GM12872 (cell line): ENCODE data around the gene SH2D3C.

Experiments used
- TF ChIP-seq, protein P1 (sequence below): IDR thresholded peaks from 3 replicates; pipeline ENCODE4 v1.5.1; 2011; ENCODE audit warnings: low read depth, mild to moderate bottlenecking, low read length, moderate library complexity; ENCODE audit not compliant: insufficient read depth

The SH2D3C gene

DNA sequence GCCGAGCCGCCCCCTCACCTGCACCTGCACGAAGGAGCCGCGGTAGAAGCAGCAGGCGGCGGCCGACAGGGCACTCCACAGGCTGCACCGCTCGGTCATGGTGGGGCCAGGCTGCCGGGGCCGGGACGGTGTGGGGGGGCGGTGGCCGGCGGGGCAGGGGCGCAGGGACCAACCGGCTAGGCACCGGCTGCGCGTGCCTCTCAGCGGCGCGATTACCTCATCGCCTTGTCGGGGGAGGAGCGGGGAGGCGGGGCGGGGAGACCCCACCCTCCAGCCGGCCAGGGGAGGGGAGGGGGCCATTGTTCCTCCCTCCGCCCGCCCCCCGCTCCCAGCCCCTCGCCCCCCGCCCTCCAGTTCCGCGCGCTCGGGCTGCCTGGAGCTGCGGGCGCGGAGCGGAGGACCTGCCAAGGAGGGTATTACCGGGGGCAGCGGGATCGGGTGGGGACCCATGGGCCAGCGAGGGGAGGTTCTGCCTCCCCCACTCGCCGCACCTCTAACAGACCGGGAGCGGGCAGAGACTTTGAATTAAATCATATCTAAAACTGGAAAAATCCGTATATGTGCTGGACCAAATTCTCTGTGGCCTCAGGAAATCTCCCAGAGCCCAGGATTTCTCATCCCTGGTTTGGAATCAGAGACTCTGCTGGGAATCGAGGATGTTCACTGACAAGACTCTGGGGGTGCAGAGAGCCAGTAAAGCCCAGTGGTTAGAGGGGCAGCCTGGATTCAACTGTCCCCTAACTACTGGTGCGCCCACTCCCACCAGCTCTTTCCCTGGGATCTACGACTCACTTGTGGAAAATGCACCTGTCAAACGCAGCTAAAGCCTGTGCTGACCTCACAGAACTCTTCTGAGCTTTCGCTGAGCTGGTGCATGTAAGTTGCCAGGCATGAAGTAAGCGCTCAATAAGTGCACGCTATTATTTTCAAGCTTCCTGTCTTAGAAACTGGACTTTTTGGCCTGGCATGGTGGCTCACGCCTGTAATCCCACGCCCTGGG is 23.1 kb downstream of the SH2D3C start:
- TF ChIP-seq, protein P1, sequence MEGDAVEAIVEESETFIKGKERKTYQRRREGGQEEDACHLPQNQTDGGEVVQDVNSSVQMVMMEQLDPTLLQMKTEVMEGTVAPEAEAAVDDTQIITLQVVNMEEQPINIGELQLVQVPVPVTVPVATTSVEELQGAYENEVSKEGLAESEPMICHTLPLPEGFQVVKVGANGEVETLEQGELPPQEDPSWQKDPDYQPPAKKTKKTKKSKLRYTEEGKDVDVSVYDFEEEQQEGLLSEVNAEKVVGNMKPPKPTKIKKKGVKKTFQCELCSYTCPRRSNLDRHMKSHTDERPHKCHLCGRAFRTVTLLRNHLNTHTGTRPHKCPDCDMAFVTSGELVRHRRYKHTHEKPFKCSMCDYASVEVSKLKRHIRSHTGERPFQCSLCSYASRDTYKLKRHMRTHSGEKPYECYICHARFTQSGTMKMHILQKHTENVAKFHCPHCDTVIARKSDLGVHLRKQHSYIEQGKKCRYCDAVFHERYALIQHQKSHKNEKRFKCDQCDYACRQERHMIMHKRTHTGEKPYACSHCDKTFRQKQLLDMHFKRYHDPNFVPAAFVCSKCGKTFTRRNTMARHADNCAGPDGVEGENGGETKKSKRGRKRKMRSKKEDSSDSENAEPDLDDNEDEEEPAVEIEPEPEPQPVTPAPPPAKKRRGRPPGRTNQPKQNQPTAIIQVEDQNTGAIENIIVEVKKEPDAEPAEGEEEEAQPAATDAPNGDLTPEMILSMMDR = no peak

DNA sequence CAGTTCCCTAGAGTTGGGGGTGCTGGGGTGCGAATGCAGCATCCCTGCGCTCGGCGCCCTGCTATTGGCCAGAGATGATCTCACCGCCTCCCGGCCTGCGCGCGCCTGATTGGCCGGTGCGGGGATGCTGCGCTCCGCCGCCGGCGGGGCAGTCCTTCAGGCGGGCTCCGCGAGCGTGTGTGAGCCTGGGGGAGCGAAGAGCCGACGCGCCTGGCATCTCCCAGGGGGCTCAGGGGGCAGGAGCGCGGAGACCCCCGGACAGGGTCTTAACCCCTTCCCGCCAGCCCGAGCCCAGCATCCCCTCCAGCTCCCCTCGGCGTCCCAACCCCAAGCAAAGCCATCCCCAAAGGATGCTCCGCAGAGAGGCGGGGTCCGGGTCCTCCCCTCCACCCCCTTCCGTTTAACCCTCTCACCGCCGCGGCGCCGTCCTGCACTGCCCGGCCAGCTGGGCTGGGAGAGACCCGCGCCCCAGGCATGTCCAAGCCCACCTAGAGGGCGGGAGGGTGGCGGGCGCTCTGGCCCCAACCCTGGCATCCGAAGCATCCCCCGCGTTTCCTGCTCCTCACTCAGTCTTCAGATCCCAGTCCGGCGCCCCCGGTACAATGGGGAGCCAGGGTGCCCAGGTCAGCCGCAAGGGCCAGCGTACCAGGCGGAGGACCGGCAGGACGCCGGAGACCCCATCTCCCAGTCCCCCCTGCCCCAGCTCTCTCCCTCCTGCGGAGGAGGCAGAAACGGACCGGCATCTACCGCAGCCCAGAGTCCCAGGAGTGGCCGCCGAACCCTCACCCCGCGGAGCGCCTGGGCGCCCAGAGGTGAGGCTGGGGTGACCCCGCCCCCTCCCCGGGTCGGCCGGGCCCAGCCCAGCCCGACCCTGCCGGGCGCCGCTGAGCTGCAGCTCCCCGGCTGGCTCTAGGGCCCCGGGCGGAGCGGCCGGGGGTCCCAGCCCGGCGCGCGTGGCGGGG is 24.1 kb downstream of the SH2D3C start:
- TF ChIP-seq, protein P1 = no peak

DNA sequence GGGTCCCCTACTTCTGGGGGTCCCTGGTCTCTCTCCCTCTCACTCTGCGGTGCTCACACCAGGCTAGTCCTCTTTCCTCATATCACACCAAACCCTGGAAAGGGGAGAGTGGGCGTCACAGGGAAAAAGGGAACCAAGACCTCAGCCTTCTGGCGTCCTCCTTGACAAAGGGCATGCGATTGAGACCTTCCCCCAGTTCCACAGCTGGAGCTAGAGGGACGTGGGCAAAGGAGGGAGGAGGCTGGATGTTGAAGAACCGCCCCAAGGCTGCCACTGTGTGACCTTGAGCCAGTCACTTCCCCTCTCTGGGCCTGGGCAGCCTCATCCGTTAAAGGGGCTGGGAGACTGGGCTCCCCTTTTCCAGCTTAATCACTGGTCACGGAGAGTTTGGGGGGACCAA is 24.8 kb downstream of the SH2D3C start:
- TF ChIP-seq, protein P1 = no peak

DNA sequence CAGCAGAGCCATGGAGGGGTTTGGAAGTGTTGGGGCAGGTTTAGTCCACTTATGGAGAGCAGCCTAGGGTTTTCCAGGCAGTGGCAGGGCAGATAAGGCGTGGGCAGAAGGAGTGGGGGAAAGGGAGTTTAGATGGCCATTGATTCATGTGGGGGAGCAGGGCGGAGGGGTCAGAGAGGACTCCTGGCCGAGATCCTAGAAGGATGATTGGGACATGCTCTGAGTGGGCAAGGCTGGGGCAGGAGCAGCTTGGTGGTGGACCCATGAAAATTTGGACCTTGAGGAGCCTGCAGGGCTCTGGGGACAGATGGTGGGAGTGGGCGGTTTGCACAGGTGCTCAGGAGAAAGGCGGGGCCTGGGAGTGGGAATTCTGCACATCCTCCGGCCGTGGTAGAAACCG is 25.3 kb downstream of the SH2D3C start:
- TF ChIP-seq, protein P1 = no peak

DNA sequence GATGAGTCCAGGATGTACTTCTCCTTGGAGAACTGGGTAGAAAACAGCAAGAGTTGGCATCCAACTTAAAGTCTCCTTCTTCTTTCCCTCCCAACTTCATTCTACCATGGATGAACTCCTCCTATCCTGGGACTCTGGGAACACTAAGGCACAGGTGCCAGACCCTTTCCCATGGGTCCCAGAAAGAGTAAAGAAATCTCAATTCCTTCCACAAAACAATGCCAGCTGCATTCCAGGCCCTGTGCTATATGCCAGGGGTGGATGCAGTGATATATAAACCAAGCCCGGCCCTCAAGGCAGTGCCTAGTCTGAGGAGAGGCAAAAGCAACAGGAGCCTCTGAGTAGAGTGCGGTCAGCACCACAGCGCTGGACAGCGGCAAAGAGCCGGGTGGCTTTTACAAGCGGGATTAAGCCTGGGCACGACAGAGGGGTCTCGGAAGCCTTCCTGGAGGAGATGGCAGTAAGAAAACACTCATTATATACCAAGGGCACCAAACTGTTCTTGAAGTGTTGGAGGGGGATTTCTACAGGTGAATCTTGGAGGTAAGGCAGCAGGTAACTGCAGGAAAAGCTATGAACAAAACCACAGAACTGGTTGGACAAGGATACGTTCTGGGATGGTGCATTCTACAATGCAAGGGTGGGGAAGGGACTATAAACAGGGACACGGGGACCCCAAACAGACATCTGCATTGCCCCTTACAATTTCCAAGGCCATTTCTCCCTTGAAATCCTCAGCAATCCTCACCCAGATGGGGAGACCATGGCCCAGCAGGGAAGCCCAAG is 27.0 kb downstream of the SH2D3C start:
- TF ChIP-seq, protein P1 = no peak

DNA sequence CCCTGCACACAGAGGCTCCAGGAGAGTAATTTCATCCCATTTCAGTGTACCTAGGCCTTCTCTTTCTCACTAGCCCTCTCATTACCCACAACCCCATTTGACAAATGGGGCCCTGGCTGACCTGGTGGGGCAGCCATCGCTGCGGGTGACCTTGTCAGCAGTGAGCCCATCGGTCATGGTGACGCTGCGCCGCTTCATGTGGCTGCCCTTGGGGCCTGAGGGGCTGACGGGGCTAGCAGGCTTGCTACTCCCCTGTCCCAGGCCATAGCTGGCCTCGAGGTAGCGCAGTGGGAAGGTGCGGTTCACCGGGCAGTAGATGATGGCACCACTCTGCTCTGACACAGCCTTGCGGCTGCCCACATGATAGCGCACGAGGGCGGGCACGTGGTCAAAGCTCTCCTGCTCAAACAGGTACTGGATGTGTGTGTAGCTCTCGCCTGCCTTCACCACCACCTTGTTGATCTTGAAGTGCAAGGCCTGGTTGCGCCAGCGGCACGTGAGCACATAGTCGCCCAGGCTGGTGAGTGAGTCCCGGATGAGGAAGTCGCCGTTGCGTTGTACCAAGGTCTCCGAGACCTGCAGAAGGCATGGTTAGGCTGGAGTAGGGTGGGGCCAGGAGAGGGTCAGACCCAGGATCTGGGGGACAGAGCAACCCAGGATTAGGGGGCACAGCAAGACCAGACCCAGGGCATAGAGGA is 29.2 kb downstream of the SH2D3C start:
- TF ChIP-seq, protein P1 = no peak
